NCI-H226 (cell line): Measurements from ENCODE around the gene FIGLA.
A peak's percentile ranks its signal among the peaks of the same experiment; 100 is the strongest.
"Not testable (repeated sequence)": the region's sequence is repeated elsewhere in the genome, so short reads cannot be mapped to it uniquely, and the experiment has no call there.

Source experiments
- DNase-seq: peaks from one replicate; pipeline ENCODE4 v3.0.0-alpha.2; 2015

Gene FIGLA

GRCh38 chr2:70743068-70743467 is 47.4 kb downstream of the FIGLA start:
- DNase-seq: no peak

- not testable (repeated sequence) for DNase-seq
Observed at GRCh38 chr2:70739492-70739891, 51.0 kb downstream of the FIGLA start.

GRCh38 chr2:70738159-70738558 is 52.3 kb downstream of the FIGLA start:
- no peak for DNase-seq

GRCh38 chr2:70735071-70735470 is 55.4 kb downstream of the FIGLA start:
- DNase-seq: no peak

- DNase-seq: no peak
Observed at GRCh38 chr2:70733646-70734180, 56.7 kb downstream of the FIGLA start.

- DNase-seq: no peak
Observed at GRCh38 chr2:70732766-70733645, 57.4 kb downstream of the FIGLA start.

GRCh38 chr2:70730730-70731129 is 59.7 kb downstream of the FIGLA start:
- no peak for DNase-seq

GRCh38 chr2:70729647-70730046 is 60.8 kb downstream of the FIGLA start:
- no peak for DNase-seq

GRCh38 chr2:70728128-70728527 is 62.3 kb downstream of the FIGLA start:
- DNase-seq: peak; percentile 87
